ENCODE measurements around the gene NAMPT. TPM values are rescaled to one million over a fixed set of nuclear protein-coding genes. Genes with fewer than 3 reads are reported as not detected.
A peak's percentile ranks its signal among the peaks of the same experiment; 100 is the strongest.

Gene NAMPT
- polyA plus RNA-seq, 2 of the 4 experiments (the other 2 are of a cell fraction): 213 to 274 TPM

GRCh38 chr7:106276513-106276912 is 8.3 kb downstream of the NAMPT start:
- ATAC-seq (no peak), DNase-seq (ENCODE audit: low read depth in 1 of 2, low spot score in 1 of 2) (no peak), FAIRE-seq (no peak)
- no peak overlapping the region for H3K4me3 ChIP-seq
- POLR2A ChIA-PET: no interaction called here
- H3K4me2 ChIP-seq: no peak overlapping the region; the same call in 2 of the 3 replicates
- no peaks in the 10 kb centered on the region for H3K9me3 ChIP-seq
- H3K4me1 ChIP-seq: peaks cover 42% of the 10 kb centered on the region
- WGBS (ENCODE audit: missing lambda C conversion rate): 90% methylated on average over 10 of the region's 10 CpGs
- TF ChIP-seq NR3C1 (IDR thresholded peaks at IDR 0.05) (no peak), HDAC2 (IDR thresholded peaks at IDR 0.05) (no peak), BHLHE40 (IDR thresholded peaks at IDR 0.05; ENCODE audit: low read depth, low read length) (no peak), CEBPB (IDR thresholded peaks at IDR 0.05) (no peak), EP300 (IDR thresholded peaks at IDR 0.05) (no peak)
- TF ChIP-seq, protein P1, sequence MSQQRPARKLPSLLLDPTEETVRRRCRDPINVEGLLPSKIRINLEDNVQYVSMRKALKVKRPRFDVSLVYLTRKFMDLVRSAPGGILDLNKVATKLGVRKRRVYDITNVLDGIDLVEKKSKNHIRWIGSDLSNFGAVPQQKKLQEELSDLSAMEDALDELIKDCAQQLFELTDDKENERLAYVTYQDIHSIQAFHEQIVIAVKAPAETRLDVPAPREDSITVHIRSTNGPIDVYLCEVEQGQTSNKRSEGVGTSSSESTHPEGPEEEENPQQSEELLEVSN (IDR thresholded peaks at IDR 0.05; ENCODE audit: borderline replicate concordance, low read depth): no peak
- CTCF ChIA-PET: no interaction called here
- H3K27ac ChIP-seq: no peak overlapping the region

DNA sequence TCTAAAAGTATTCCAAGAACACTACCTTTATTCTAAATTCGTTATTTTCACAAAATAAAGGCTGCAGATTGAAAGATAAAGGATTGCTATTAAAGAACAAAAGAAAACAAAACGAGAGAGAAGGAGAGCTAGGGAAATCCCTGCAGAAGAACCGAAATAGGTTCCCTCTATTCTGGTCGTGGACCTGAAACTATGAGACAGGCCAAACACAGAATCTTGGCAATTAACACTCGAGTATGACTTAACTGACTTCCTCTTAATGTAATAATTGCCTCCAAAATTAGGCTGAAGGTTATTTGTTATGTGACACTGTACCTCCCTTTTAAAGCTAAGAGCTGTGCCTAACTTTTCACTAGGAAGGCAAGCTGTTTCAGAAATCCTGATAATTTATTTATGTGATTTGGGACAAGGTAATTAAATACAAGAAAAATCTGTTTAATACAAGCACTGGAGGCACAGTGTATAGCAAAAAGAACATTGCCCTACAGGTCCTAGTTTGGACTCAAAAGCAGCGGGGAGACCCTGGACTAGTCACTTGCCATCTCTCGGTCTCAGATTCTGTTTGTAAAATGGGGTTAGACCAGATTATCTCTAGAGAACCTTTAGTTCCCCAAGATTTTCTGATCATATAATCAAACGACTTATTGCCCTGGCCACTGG is 11.6 kb downstream of the NAMPT start:
- Histone ChIP-seq H3K4me1 (peaks cover 31% of the 10 kb centered on the region; the same call in 2 of the 3 replicates), H3K9me3 (no peaks in the 10 kb centered on the region), H3K4me3 (no peak overlapping the region), H3K27ac (no peak overlapping the region), H3K4me2 (no peak overlapping the region)
- WGBS (ENCODE audit: missing lambda C conversion rate): 74% methylated on average over 8 of the region's 8 CpGs
- ATAC-seq: no peak
- DNase-seq (ENCODE audit: low read depth in 1 of 2, low spot score in 1 of 2): no peak
- TF ChIP-seq NR3C1 (IDR thresholded peaks at IDR 0.05) (no peak), CBX2 (IDR thresholded peaks at IDR 0.05; ENCODE audit: borderline replicate concordance, low read depth) (no peak), EHF (CRISPR knock-in tag; IDR thresholded peaks at IDR 0.05) (no peak), JUN (IDR thresholded peaks at IDR 0.05) (no peak), JUNB (IDR thresholded peaks at IDR 0.05) (no peak), MYC (IDR thresholded peaks at IDR 0.05; ENCODE audit: borderline replicate concordance, low read length) (no peak)
- TF ChIP-seq, protein P2, sequence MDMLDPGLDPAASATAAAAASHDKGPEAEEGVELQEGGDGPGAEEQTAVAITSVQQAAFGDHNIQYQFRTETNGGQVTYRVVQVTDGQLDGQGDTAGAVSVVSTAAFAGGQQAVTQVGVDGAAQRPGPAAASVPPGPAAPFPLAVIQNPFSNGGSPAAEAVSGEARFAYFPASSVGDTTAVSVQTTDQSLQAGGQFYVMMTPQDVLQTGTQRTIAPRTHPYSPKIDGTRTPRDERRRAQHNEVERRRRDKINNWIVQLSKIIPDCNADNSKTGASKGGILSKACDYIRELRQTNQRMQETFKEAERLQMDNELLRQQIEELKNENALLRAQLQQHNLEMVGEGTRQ (IDR thresholded peaks at IDR 0.05): no peak
- CTCF ChIA-PET: no interaction called here
- FAIRE-seq: no peak
- POLR2A ChIA-PET: no interaction called here

DNA sequence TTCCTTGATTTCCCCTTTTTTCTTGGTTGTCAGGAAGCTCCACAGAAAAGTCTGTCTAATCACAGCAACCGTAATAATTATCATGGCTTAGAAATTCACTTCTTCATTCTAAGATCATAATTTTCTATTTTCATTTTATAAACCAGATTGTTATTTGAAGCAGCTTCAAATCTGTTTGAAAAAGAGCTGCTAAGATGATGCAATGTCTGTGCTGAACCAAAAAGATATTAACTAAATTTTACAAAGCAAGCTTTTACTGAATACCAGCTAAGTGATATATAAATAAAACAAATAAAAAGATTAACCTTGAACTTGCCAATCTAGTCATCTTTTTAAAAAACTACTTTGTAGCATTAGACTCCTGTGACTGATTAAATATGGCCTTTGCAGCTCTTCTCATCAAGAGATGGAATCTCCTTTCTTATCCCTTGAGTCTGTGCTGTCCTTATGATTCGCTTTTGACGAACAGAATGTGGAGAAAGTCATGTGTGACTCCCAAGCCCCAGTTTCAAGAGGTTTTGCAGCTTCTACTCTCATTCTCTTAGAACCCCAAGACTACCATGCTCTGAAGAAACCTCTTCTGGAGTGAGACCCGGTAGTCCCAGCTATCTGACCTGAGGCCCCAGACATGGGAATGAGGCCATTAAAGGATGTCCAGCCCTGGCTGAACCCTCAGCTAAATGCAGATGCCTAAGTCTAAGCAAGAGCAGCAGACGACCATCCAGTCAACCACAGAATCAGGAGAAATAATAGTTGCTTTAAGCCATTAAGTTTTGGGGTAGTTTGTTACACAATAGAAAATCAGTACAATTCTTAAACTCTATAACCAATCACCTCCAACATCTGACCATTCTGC is 14.4 kb downstream of the NAMPT start:
- ATAC-seq (peak in 1 of 2 experiments; percentile 30; a peak in 3 of 6 replicates), FAIRE-seq (no peak), DNase-seq (ENCODE audit: low read depth in 1 of 2, low spot score in 1 of 2) (no peak)
- 86% methylated on average over 5 of the region's 5 CpGs for WGBS (ENCODE audit: missing lambda C conversion rate)
- Histone ChIP-seq H3K4me3 (no peak overlapping the region), H3K27ac (0 out of 6 replicates have a peak overlapping the region, but pooled peaks of 1 of the 2 experiments have one; percentile 30), H3K4me2 (no peak overlapping the region), H3K9me3 (no peaks in the 10 kb centered on the region), H3K4me1 (peaks cover 26% of the 10 kb centered on the region; the same call in 1 of the 3 replicates)
- POLR2A ChIA-PET: interaction anchor here (1.2 to 3.0 kb wide), 2 partner anchors 8 to 15 kb away, joined by 3 to 14 read pairs; partner anchors contain the start of gene NAMPT
- TF ChIP-seq POLR2AphosphoS2 (conservative IDR thresholded peaks at IDR 0.05; ENCODE audit: low read length) (peak; percentile 19; the same call in 1 of the 2 replicates), BHLHE40 (IDR thresholded peaks at IDR 0.05; ENCODE audit: low read depth, low read length) (no peak)
- CTCF ChIA-PET: interaction anchor here (0.7 to 1.7 kb wide), 4 partner anchors 91 to 192 kb away, joined by 3 to 9 read pairs (median 4); no protein-coding TSS in a partner anchor

GRCh38 chr7:106269254-106269961 is 15.4 kb downstream of the NAMPT start:
- FAIRE-seq (no peak), DNase-seq (ENCODE audit: low read depth in 1 of 2, low spot score in 1 of 2) (no peak), ATAC-seq (no peak)
- ChIA-PET POLR2A (interaction anchor here (1.2 to 3.0 kb wide), 2 partner anchors 9 to 16 kb away, joined by 3 to 14 read pairs; partner anchors contain the start of gene NAMPT), CTCF (interaction anchor here (0.7 to 1.7 kb wide), 4 partner anchors 90 to 193 kb away, joined by 3 to 9 read pairs (median 4); no protein-coding TSS in a partner anchor)
- H3K4me3 ChIP-seq: no peak overlapping the region
- no peak overlapping the region for H3K27ac ChIP-seq
- no peaks in the 10 kb centered on the region for H3K9me3 ChIP-seq
- H3K4me1 ChIP-seq: peaks cover 26% of the 10 kb centered on the region; the same call in 1 of the 3 replicates
- WGBS (ENCODE audit: missing lambda C conversion rate): 93% methylated on average over 4 of the region's 4 CpGs
- H3K4me2 ChIP-seq: no peak overlapping the region
- no peak for TF ChIP-seq FOXS1 (CRISPR knock-in tag; IDR thresholded peaks at IDR 0.05)
- TF ChIP-seq HDAC2 (IDR thresholded peaks at IDR 0.05): no peak
- no peak for TF ChIP-seq RCOR1 (IDR thresholded peaks at IDR 0.05; ENCODE audit: low read depth, low read length)
- TF ChIP-seq FOSL2 (IDR thresholded peaks at IDR 0.05): no peak
- no peak for TF ChIP-seq FOSL2 (CRISPR knock-in tag; IDR thresholded peaks at IDR 0.05)
- TF ChIP-seq REST (IDR thresholded peaks at IDR 0.05): no peak
- TF ChIP-seq, protein P3, sequence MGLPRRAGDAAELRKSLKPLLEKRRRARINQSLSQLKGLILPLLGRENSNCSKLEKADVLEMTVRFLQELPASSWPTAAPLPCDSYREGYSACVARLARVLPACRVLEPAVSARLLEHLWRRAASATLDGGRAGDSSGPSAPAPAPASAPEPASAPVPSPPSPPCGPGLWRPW (IDR thresholded peaks at IDR 0.05): no peak

Data from A549 (cell line).